K562 (cell line): ENCODE results near the gene ABCC9. TPM values are rescaled to one million over a fixed set of nuclear protein-coding genes. Genes with fewer than 3 reads are reported as not detected.

Experiments
- ATAC-seq: fragments of 200-7000 bp; cut with Tn5 transposase; 3 replicates; pipeline ENCODE4 v1.9.1; 2020; ENCODE audit warnings: moderate library complexity
- BruUV-seq: library from RNA; stranded (reverse); fragments of 400-500 nt; replicated peaks from 2 replicates; lab custom pipeline; 2021; lab: Mats Ljungman, UMichigan
- CTCF ChIA-PET: fragments of 300-600 bp; formaldehyde crosslinking; extraction: SDS; loops from one replicate; lab custom pipeline; 2021; ENCODE audit warnings: low intra/inter-chr PET ratio; lab: Yijun Ruan, JAX
- POLR2A ChIA-PET: fragments of 300-600, 350-650 bp; sonication (Branson Sonifier 250); formaldehyde crosslinking; extraction: SDS; loops from one replicate; lab custom pipeline; 2021; ENCODE audit warnings: antibody characterized with exemption, inconsistent platforms; lab: Yijun Ruan, JAX
- DNase-seq, 4 experiments: peaks; one replicate each; pipeline versions ENCODE4 v3.0.0 to v3.0.0-alpha.2; 2011 to 2018; ENCODE audit warnings: low spot score in 3 of 4, mixed read lengths in 3 of 4; ENCODE audit errors: extremely low read depth in 1 of 4
- FAIRE-seq: peaks from 2 replicates; lab custom pipeline; 2011; peaks lifted over from hg19 to GRCh38; lab: Jason Lieb, UNC
- H2AFZ ChIP-seq: 2 replicates; pipeline ENCODE4 v1.6.0; 2011; ENCODE audit warnings: low read depth, low read length, control low read depth, inconsistent platforms
- H3K27ac ChIP-seq: fragments of 200-600 bp; 3 replicates; pipeline ENCODE4 v1.8.0; 2011; ENCODE audit warnings: low read depth, mild to moderate bottlenecking, control low read depth, inconsistent platforms, low read length, moderate library complexity, mixed read lengths; ENCODE audit errors: extremely low read depth
- H3K27me3 ChIP-seq, 2 experiments: fragments of 300-600 bp in 1 of 2; 2 replicates in 1 of 2; 3 replicates in 1 of 2; pipeline versions ENCODE4 v1.6.0 to v1.8.0; 2011; ENCODE audit warnings: inconsistent platforms in 2 of 2, low read length in 2 of 2, mild to moderate bottlenecking in 1 of 2, mixed read lengths in 1 of 2, moderate library complexity in 1 of 2; ENCODE audit not compliant: control insufficient read depth in 2 of 2, insufficient read depth in 2 of 2
- H3K36me3 ChIP-seq: fragments of 300-600 bp; 3 replicates; pipeline ENCODE4 v1.8.0; 2011; ENCODE audit warnings: mild to moderate bottlenecking, low read length, inconsistent platforms; ENCODE audit not compliant: control insufficient read depth, insufficient read depth
- H3K4me1 ChIP-seq, 2 experiments: fragments of 200-600 bp in 1 of 2; replicated peaks in 1 of 2; 2 replicates in 1 of 2; 3 replicates in 1 of 2; pipeline versions ENCODE4 v1.5.1 to v1.8.0; 2011; ENCODE audit warnings: inconsistent platforms in 2 of 2, low read length in 2 of 2, mild to moderate bottlenecking in 1 of 2, mixed read lengths in 1 of 2, moderate library complexity in 1 of 2; ENCODE audit not compliant: control insufficient read depth in 2 of 2, insufficient read depth in 2 of 2
- H3K4me2 ChIP-seq: 2 replicates; pipeline ENCODE4 v1.6.1; 2011; ENCODE audit warnings: low read length, control low read depth, inconsistent platforms, mixed read lengths; ENCODE audit not compliant: insufficient read depth
- H3K4me3 ChIP-seq: fragments of 200-600 bp; sonication (generic), shearing (Covaris generic); 2 replicates; pipeline ENCODE4 v1.5.1; 2016; ENCODE audit warnings: control low read depth, inconsistent platforms
- H3K79me2 ChIP-seq: fragments of 200-600 bp; 3 replicates; pipeline ENCODE4 v1.8.0; 2011; ENCODE audit warnings: low read length, inconsistent platforms; ENCODE audit not compliant: control insufficient read depth, insufficient read depth
- H3K9ac ChIP-seq, 2 experiments: 2 replicates each; pipeline versions ENCODE4 v1.6.0 to v1.6.1; 2011; ENCODE audit warnings: low read depth in 2 of 2, low read length in 2 of 2, control low read depth in 1 of 2, inconsistent platforms in 1 of 2, mild to moderate bottlenecking in 1 of 2, mixed read lengths in 1 of 2; ENCODE audit not compliant: insufficient read depth in 1 of 2
- H3K9me1 ChIP-seq: one replicate; pipeline ENCODE4 v1.6.0; 2011; ENCODE audit warnings: inconsistent platforms, mild to moderate bottlenecking, low read length, moderate library complexity; ENCODE audit not compliant: control insufficient read depth, insufficient read depth
- H3K9me3 ChIP-seq: replicated peaks from 2 replicates; pipeline ENCODE4 v1.5.1; 2011; ENCODE audit warnings: low read depth, low read length, inconsistent platforms; ENCODE audit not compliant: control insufficient read depth, insufficient read depth
- H4K20me1 ChIP-seq: replicated peaks from 2 replicates; pipeline ENCODE4 v1.6.1; 2011; ENCODE audit warnings: low read length, inconsistent platforms, mixed read lengths; ENCODE audit not compliant: control insufficient read depth, insufficient read depth
- ARID2 ChIP-seq: fragments of 450-650 bp; IDR thresholded peaks from 2 replicates; pipeline ENCODE4 v1.6.1; 2017; ENCODE audit warnings: antibody characterized with exemption, mild to moderate bottlenecking
- EZH2 ChIP-seq: IDR thresholded peaks from 2 replicates; pipeline ENCODE4 v1.6.1; 2012; ENCODE audit warnings: low read depth, mild to moderate bottlenecking, inconsistent platforms, low read length, borderline replicate concordance
- NCOA1 ChIP-seq: fragments of 450-650 bp; IDR thresholded peaks from 2 replicates; pipeline ENCODE4 v1.6.1; 2016; ENCODE audit warnings: low read depth
- RBM25 ChIP-seq: fragments of 200-400 bp; formaldehyde crosslinking; IDR thresholded peaks from 2 replicates; pipeline ENCODE4 v1.6.1; 2018; ENCODE audit warnings: low read length, low read depth, moderate library complexity; ENCODE audit not compliant: severe bottlenecking
- TCF7L2 ChIP-seq: fragments of 150-350 bp; IDR thresholded peaks from 2 replicates; pipeline ENCODE4 v1.6.1; 2016; ENCODE audit warnings: low read depth, mild to moderate bottlenecking, low read length, moderate library complexity
- ZNF175 ChIP-seq: fragments of 200-800 bp; sonication (Bioruptor generic); IDR thresholded peaks from 2 replicates; pipeline ENCODE4 v1.6.1; 2016; ENCODE audit warnings: low read depth, mild to moderate bottlenecking, missing genetic modification characterization, missing compliant biosample characterization
- ZNF444 ChIP-seq: fragments of 250-450 bp; sonication (Bioruptor Pico); IDR thresholded peaks from 2 replicates; pipeline ENCODE4 v1.4.0; 2020; ENCODE audit warnings: mild to moderate bottlenecking, moderate library complexity
- whole genome bisulfite sequencing: fragments of 100-300 bp; shearing (Covaris generic); methylation state at CpG from one replicate; pipeline ENCODE4 v1.1.6; 2016; ENCODE audit warnings: low coverage, mixed read lengths; ENCODE audit not compliant: insufficient coverage; ENCODE audit errors: missing lambda C conversion rate; 5-methylcytosine and 5-hydroxymethylcytosine counted together
- in situ Hi-C: fragments of 300-500 bp; cut with MboI; formaldehyde crosslinking; loops from 4 replicates; pipeline ENCODE4 v1.15.0; 2018; ENCODE audit warnings: inconsistent platforms, mixed read lengths
- intact Hi-C: fragments of 100-400 bp; cut with micrococcal nuclease; formaldehyde crosslinking; loops from 2 replicates; pipeline ENCODE4 v1.14.2; 2022
- polyA plus RNA-seq, 8 experiments: library from polyadenylated mRNA; depleted of rRNA in 4 of 8; stranded (reverse) in 5 of 8; unstranded in 3 of 8; fragments of >200 nt; fragmentation: Nextera tagmentation in 2 of 8; fragmentation: Illumina TruSeq in 1 of 8; extraction: Ambion mirVana in 2 of 8; extraction: Trizol in 1 of 8; gene quantifications; 2 replicates each; pipeline versions ENCODE4 v1.2.1 to v1.2.3, GENCODE V29; 2011 to 2014; ENCODE audit warnings: inconsistent platforms in 1 of 8, missing spikeins in 1 of 8
- total RNA-seq, 7 experiments: library from RNA; depleted of rRNA in 6 of 7; stranded (reverse); fragments of >200 nt in 6 of 7; fragmentation: Illumina TruSeq in 2 of 7; extraction: Trizol in 2 of 7; gene quantifications; 2 replicates each; pipeline versions ENCODE4 v1.2.1 to v1.2.3, GENCODE V29; 2011 to 2021; ENCODE audit warnings: low replicate concordance in 1 of 7
- TF ChIP-seq, protein P1 (sequence below): sonication (generic); formaldehyde crosslinking; IDR thresholded peaks from 2 replicates; pipeline ENCODE4 v1.8.0; 2022; ENCODE audit warnings: mild to moderate bottlenecking, missing genetic modification reagents
- TF ChIP-seq, protein P2 (sequence below): fragments of 250-450 bp; sonication (Bioruptor Pico); IDR thresholded peaks from 2 replicates; pipeline ENCODE4 v1.5.0; 2021; ENCODE audit warnings: mild to moderate bottlenecking, moderate library complexity

ABCC9 gene
- total and polyA plus RNA-seq, 9 of the 15 experiments (the other 6 are each of a cell fraction or from before 2014, with no cell fraction given) = 0.05 to 0.40 (median 0.18) TPM

DNA sequence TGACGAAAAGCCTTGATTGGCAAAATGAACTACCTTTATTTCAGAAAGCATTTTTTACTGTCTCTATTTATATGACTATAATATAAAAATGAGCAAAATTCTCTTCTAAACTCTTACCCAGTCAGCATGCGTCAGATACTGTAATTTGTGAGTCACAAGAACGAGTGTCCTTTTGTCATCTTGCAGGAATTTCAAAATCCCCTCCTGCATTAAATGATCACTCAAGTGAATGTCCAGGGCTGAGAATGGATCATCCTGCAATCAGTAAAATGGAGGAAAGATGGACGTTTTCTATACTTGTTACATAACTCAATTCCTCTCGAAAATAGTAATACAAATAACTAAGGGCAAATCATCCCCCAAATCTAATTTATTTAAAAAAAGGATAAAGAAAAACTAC lies 89.0 kb downstream of the ABCC9 start:
- Histone ChIP-seq H3K4me2 (no peak overlapping the region), H3K27me3 (no peaks in the 10 kb centered on the region), H2AFZ (no peak overlapping the region), H3K4me3 (no peak overlapping the region), H3K9ac (no peak overlapping the region), H3K4me1 (no peaks in the 10 kb centered on the region), H4K20me1 (no peaks in the 10 kb centered on the region), H3K36me3 (no peaks in the 10 kb centered on the region), H3K27ac (no peak overlapping the region), H3K79me2 (no peaks in the 10 kb centered on the region), H3K9me1 (no peaks in the 10 kb centered on the region), H3K9me3 (no peaks in the 10 kb centered on the region)
- no peak for TF ChIP-seq TCF7L2
- no peak for TF ChIP-seq ZNF175 (CRISPR knock-in tag)
- TF ChIP-seq, protein P1, sequence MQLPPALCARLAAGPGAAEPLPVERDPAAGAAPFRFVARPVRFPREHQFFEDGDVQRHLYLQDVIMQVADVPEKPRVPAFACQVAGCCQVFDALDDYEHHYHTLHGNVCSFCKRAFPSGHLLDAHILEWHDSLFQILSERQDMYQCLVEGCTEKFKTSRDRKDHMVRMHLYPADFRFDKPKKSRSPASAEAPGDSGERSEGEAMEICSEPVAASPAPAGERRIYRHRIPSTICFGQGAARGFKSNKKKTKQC = no peak
- TF ChIP-seq EZH2 = no peak
- no peak for TF ChIP-seq ZNF444 (CRISPR knock-in tag)
- no peak for TF ChIP-seq ARID2
- no peak for TF ChIP-seq RBM25
- TF ChIP-seq NCOA1 = no peak
- TF ChIP-seq, protein P2, sequence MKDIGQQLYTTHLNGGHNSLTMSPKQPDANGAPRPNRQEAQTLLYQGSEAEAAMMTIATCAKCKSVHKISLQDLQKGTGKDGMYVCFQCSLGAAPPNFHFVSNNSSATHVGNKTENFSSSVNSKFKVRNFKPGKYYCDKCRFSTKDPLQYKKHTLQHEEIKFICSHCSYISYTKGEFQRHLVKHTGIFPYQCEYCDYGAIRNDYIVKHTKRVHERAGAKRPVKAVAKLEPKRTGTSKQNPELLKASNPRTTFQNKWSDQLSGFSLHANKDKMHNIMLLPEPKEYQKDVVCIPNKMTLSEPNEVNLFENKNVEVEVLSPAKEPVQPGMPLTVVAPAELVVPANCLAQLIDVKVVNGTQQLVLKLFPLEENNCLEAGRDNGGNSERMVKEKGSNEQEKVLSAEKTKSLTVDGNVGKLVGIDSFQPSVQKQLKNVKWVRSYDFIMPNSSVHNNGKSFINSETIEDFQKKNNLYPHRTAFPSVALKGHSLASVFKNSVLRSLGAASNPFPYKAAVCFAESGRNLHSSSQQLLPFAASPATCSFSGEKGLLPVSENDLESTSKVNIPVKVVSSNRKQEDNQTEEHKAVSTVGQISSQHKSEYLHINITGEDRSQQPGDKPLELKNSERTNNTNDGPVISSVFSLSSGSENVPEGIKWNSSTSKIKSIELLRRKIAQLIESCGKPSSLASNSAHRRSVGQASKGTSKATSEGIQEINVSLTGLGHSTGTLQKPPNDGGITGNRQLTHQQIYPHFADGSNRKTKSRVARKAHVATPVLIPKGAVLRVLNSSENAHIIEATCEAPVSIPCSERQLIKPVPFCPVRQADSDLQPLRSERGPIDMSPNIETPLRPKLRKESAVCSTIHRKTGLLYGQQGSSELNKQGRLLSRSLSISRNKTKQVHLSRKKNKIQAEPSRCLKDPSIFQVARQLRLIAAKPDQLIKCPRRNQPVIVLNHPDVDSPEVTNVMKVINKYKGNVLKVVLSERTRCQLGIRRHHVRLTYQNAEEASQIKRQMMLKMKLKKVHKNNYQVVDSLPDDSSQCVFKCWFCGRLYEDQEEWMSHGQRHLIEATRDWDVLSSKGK (CRISPR knock-in tag) = no peak
- intact Hi-C loops = no loop called here
- no TSS peak for BruUV-seq
- DNase-seq (no peak), FAIRE-seq (no peak), ATAC-seq (no peak)
- in situ Hi-C loops = no loop called here
- 6% methylated on average over 5 of the region's 5 CpGs for WGBS
- CTCF ChIA-PET = no interaction called here
- POLR2A ChIA-PET = no interaction called here
